ENCODE data around the gene TMEM14A.
"Not testable (repeated sequence)": the region's sequence is repeated elsewhere in the genome, so short reads cannot be mapped to it uniquely, and the experiment has no call there.

Gene TMEM14A

DNA sequence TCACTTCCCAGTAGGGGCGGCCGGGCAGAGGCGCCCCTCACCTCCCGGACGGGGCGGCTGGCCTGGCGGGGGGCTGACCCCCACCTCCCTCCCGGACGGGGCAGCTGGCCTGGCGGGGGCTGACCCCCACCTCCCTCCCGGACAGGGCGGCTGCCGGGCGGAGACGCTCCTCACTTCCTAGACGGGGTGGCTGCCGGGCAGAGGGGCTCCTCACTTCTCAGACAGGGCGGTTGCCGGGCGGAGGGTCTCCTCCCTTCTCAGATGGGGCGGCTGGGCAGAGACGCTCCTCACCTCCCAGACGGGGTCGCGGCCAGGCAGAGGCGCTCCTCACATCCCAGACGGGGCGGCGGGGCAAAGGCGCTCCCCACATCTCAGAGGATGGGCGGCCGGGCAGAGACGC is 15.0 kb upstream of the TMEM14A start:
- H3K27me3 ChIP-seq (ENCODE audit: insufficient read depth, low read length); H3K36me3 ChIP-seq (ENCODE audit: insufficient read depth, low read length); H3K4me1 ChIP-seq (ENCODE audit: control insufficient read depth, insufficient read depth, low read length, unreplicated experiment); H3K79me2 ChIP-seq (ENCODE audit: control insufficient read depth, insufficient read depth, low read length, unreplicated experiment); H3K4me3 ChIP-seq (ENCODE audit: low read depth, low read length); H3K27ac ChIP-seq (ENCODE audit: low read depth, low read length); H2AFZ ChIP-seq (ENCODE audit: low read length, unreplicated experiment): not testable (repeated sequence)

DNA sequence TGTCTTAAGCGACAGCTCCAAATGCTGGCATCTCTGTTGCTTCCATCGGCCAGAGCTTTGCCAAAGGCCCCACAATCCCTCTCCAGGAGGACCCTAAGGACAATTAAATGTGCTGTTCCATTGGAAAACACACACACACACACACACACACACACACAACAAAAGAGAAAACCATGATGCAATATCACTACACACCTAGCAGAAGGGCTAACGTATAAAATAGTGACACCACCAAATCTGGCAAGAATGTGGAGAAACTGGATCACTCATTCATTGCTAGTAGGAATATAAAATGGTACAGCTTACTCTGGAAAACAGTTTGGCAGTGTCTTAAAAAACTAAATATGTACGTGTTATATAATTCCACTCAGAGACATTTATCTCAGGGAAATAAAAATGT is 13.0 kb upstream of the TMEM14A start:
- Histone ChIP-seq H3K36me3 (ENCODE audit: insufficient read depth, low read length) (no peaks in the 10 kb centered on the region), H3K4me3 (ENCODE audit: low read depth, low read length) (no peak overlapping the region), H3K27me3 (ENCODE audit: insufficient read depth, low read length) (no peaks in the 10 kb centered on the region), H3K79me2 (ENCODE audit: control insufficient read depth, insufficient read depth, low read length, unreplicated experiment) (no peaks in the 10 kb centered on the region), H3K4me1 (ENCODE audit: control insufficient read depth, insufficient read depth, low read length, unreplicated experiment) (no peaks in the 10 kb centered on the region), H2AFZ (ENCODE audit: low read length, unreplicated experiment) (no peak overlapping the region), H3K27ac (ENCODE audit: low read depth, low read length) (no peak overlapping the region)

DNA sequence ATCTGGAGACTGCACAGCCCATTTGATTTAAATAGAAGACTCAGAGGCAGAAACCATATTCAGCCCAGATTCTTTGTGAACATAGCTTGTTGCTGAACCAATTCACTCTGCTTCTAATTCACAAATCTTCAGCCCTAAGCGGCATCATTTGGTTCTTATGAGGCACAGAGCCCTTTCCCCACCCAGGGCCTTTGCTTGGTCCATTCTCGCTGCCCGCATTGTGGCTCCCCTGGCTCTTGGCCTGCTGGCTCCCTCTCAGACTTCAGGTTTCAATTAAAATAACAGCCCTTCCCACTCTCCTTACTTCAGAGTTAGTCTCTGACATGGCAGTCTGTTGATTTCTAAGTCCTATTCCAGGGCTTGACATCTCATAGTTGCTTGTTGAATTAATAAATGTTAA is 9.4 kb upstream of the TMEM14A start:
- Histone ChIP-seq H3K36me3 (ENCODE audit: insufficient read depth, low read length) (peaks cover 1% of the 10 kb centered on the region; the same call in 1 of the 2 replicates), H3K79me2 (ENCODE audit: control insufficient read depth, insufficient read depth, low read length, unreplicated experiment) (peaks cover 23% of the 10 kb centered on the region), H3K4me3 (ENCODE audit: low read depth, low read length) (no peak overlapping the region), H2AFZ (ENCODE audit: low read length, unreplicated experiment) (peak overlapping the region; percentile 9), H3K4me1 (ENCODE audit: control insufficient read depth, insufficient read depth, low read length, unreplicated experiment) (peaks cover 11% of the 10 kb centered on the region), H3K27ac (ENCODE audit: low read depth, low read length) (no peak overlapping the region), H3K27me3 (ENCODE audit: insufficient read depth, low read length) (no peaks in the 10 kb centered on the region)

GRCh38 chr6:52662031-52662430 is 8.9 kb upstream of the TMEM14A start:
- Histone ChIP-seq H3K4me3 (ENCODE audit: low read depth, low read length) (no peak overlapping the region), H3K4me1 (ENCODE audit: control insufficient read depth, insufficient read depth, low read length, unreplicated experiment) (peaks cover 16% of the 10 kb centered on the region)

GRCh38 chr6:52663120-52663935 is 7.6 kb upstream of the TMEM14A start:
- Histone ChIP-seq H3K4me3 (ENCODE audit: low read depth, low read length) (peak overlapping the region; percentile 98), H3K27ac (ENCODE audit: low read depth, low read length) (peak overlapping the region; percentile 51), H3K36me3 (ENCODE audit: insufficient read depth, low read length) (peaks cover 18% of the 10 kb centered on the region; the same call in 1 of the 2 replicates), H3K27me3 (ENCODE audit: insufficient read depth, low read length) (no peaks in the 10 kb centered on the region), H3K79me2 (ENCODE audit: control insufficient read depth, insufficient read depth, low read length, unreplicated experiment) (peaks cover 35% of the 10 kb centered on the region), H3K4me1 (ENCODE audit: control insufficient read depth, insufficient read depth, low read length, unreplicated experiment) (peaks cover 29% of the 10 kb centered on the region), H2AFZ (ENCODE audit: low read length, unreplicated experiment) (peak overlapping the region; percentile 97)

More at GRCh38 chr6:52662031-52662430, 8.9 kb upstream of the TMEM14A start:
- H3K27me3 ChIP-seq (ENCODE audit: insufficient read depth, low read length), result no peaks in the 10 kb centered on the region
- no peak overlapping the region for H2AFZ ChIP-seq (ENCODE audit: low read length, unreplicated experiment)
- peaks cover 6% of the 10 kb centered on the region; the same call in 1 of the 2 replicates for H3K36me3 ChIP-seq (ENCODE audit: insufficient read depth, low read length)
- H3K27ac ChIP-seq (ENCODE audit: low read depth, low read length), result no peak overlapping the region
- peaks cover 27% of the 10 kb centered on the region for H3K79me2 ChIP-seq (ENCODE audit: control insufficient read depth, insufficient read depth, low read length, unreplicated experiment)

DNA sequence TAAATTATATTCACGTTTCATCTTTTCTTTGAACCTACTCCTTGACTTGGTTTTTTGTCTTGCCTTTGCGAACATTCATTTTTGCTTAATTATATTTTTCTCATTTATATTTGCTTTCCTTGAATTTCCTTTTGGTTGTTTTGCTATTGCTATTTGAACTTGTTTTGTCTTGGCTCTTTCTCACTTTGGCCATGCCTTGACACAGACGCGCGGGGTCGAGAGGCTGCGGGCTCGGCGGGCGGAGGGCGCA is 7.1 kb upstream of the TMEM14A start:
- peaks cover 18% of the 10 kb centered on the region; the same call in 1 of the 2 replicates for H3K36me3 ChIP-seq (ENCODE audit: insufficient read depth, low read length)
- peaks cover 29% of the 10 kb centered on the region for H3K4me1 ChIP-seq (ENCODE audit: control insufficient read depth, insufficient read depth, low read length, unreplicated experiment)
- H3K27ac ChIP-seq (ENCODE audit: low read depth, low read length), result peak overlapping the region; percentile 51
- H2AFZ ChIP-seq (ENCODE audit: low read length, unreplicated experiment), result peak overlapping the region; percentile 97
- no peaks in the 10 kb centered on the region for H3K27me3 ChIP-seq (ENCODE audit: insufficient read depth, low read length)
- peak overlapping the region; percentile 98 for H3K4me3 ChIP-seq (ENCODE audit: low read depth, low read length)
- peaks cover 35% of the 10 kb centered on the region for H3K79me2 ChIP-seq (ENCODE audit: control insufficient read depth, insufficient read depth, low read length, unreplicated experiment)

DNA sequence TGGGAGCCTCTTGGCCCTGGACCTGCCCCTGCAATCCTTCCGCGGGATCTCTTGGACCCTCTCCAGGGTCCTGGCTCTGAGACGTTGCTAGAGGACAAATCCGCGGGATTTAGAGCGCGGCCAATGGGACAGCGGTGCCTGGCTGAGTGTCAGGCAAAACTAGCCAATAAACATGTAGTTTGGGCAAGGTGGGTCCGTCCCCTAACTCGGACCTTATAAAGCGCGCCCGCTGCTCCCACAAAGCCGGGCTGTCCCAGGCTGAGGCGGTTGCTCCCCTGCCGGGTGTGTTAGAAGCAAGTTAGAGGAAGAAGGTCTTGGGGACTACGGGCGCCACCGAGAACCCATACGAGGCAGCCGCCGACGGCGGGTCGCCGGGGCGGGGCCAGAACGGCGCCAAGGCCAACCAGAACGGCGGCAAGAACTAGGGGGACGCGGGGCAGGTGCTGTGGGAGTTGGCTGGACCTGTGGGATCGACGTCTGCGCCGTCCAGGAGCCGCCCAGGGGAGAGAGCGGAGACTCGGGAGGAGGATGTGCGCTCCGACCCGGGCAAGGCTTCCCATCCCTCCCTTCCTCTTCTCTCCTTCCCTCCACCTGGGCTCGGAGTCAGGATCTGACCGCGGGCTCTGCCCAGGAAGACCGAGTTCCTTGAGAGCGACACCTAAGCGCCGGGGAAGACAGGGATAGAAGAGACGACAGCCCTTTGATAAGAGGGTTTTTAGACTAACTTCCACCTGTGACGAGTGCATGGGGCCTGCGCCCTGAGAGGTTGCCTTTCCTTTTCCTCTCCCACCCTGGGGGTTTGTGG is 6.5 kb upstream of the TMEM14A start:
- H3K36me3 ChIP-seq (ENCODE audit: insufficient read depth, low read length), result peaks cover 18% of the 10 kb centered on the region; the same call in 1 of the 2 replicates
- peak overlapping the region; percentile 98 for H3K4me3 ChIP-seq (ENCODE audit: low read depth, low read length)
- no peaks in the 10 kb centered on the region for H3K27me3 ChIP-seq (ENCODE audit: insufficient read depth, low read length)

GRCh38 chr6:52664991-52665686 is 5.8 kb upstream of the TMEM14A start:
- H3K27ac ChIP-seq (ENCODE audit: low read depth, low read length), result no peak overlapping the region

More for the DNA sequence above, 6.5 kb upstream of the TMEM14A start:
- H3K79me2 ChIP-seq (ENCODE audit: control insufficient read depth, insufficient read depth, low read length, unreplicated experiment), result peaks cover 35% of the 10 kb centered on the region
- peak overlapping the region; percentile 51 for H3K27ac ChIP-seq (ENCODE audit: low read depth, low read length)
- peak overlapping the region; percentile 97 for H2AFZ ChIP-seq (ENCODE audit: low read length, unreplicated experiment)
- H3K4me1 ChIP-seq (ENCODE audit: control insufficient read depth, insufficient read depth, low read length, unreplicated experiment), result peaks cover 29% of the 10 kb centered on the region

DNA sequence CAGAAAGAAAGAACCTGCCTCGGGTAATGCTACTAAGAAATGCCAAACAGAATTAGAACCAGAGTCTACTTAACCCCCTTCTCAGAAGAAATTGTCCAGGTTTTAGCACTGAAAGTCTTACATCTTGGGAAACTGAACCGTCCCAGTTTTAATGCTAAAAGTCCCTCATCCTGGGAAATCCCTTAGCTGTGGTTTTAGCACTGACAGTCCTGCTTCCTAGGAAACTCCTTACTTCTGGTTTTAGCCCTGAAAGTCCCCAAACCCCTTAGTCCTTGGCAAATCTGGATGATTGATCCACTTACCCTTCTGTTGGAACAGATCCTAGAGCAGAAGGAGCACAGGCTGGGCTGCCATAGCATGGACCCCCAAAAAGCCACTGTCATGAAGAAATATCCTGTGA is 4.8 kb upstream of the TMEM14A start:
- Histone ChIP-seq H3K4me3 (ENCODE audit: low read depth, low read length) (peak overlapping the region; percentile 98), H3K36me3 (ENCODE audit: insufficient read depth, low read length) (peaks cover 18% of the 10 kb centered on the region; the same call in 1 of the 2 replicates), H3K27ac (ENCODE audit: low read depth, low read length) (no peak overlapping the region), H3K27me3 (ENCODE audit: insufficient read depth, low read length) (no peaks in the 10 kb centered on the region), H3K4me1 (ENCODE audit: control insufficient read depth, insufficient read depth, low read length, unreplicated experiment) (peaks cover 29% of the 10 kb centered on the region), H3K79me2 (ENCODE audit: control insufficient read depth, insufficient read depth, low read length, unreplicated experiment) (peaks cover 35% of the 10 kb centered on the region), H2AFZ (ENCODE audit: low read length, unreplicated experiment) (no peak overlapping the region)

More at GRCh38 chr6:52664991-52665686, 5.8 kb upstream of the TMEM14A start:
- Histone ChIP-seq H3K79me2 (ENCODE audit: control insufficient read depth, insufficient read depth, low read length, unreplicated experiment) (peaks cover 35% of the 10 kb centered on the region), H3K36me3 (ENCODE audit: insufficient read depth, low read length) (peaks cover 18% of the 10 kb centered on the region; the same call in 1 of the 2 replicates), H2AFZ (ENCODE audit: low read length, unreplicated experiment) (peak overlapping the region; percentile 67), H3K4me1 (ENCODE audit: control insufficient read depth, insufficient read depth, low read length, unreplicated experiment) (peaks cover 29% of the 10 kb centered on the region), H3K4me3 (ENCODE audit: low read depth, low read length) (peak overlapping the region; percentile 98), H3K27me3 (ENCODE audit: insufficient read depth, low read length) (no peaks in the 10 kb centered on the region)

GRCh38 chr6:52666523-52666922 is 4.4 kb upstream of the TMEM14A start:
- H3K79me2 ChIP-seq (ENCODE audit: control insufficient read depth, insufficient read depth, low read length, unreplicated experiment), result peaks cover 35% of the 10 kb centered on the region
- peak overlapping the region; percentile 98 for H3K4me3 ChIP-seq (ENCODE audit: low read depth, low read length)
- peaks cover 32% of the 10 kb centered on the region for H3K4me1 ChIP-seq (ENCODE audit: control insufficient read depth, insufficient read depth, low read length, unreplicated experiment)
- no peak overlapping the region for H3K27ac ChIP-seq (ENCODE audit: low read depth, low read length)
- H3K27me3 ChIP-seq (ENCODE audit: insufficient read depth, low read length), result no peaks in the 10 kb centered on the region
- no peak overlapping the region for H2AFZ ChIP-seq (ENCODE audit: low read length, unreplicated experiment)
- peaks cover 18% of the 10 kb centered on the region; the same call in 1 of the 2 replicates for H3K36me3 ChIP-seq (ENCODE audit: insufficient read depth, low read length)

All from ACC112 (cell line).